Neural progenitor cell (in vitro differentiated cells): Measurements from ENCODE around the gene SV2B. TPM values are rescaled to one million over a fixed set of nuclear protein-coding genes. Genes with fewer than 3 reads are reported as not detected.

Experiments used
- DNase-seq: peaks from one replicate; pipeline ENCODE4 v3.0.0-alpha.2; 2016; ENCODE audit warnings: low spot score
- H2AFZ ChIP-seq: fragments of 200-600 bp; sonication (generic); replicated peaks from 2 replicates; pipeline ENCODE4 v1.6.1; 2016; ENCODE audit warnings: antibody characterized with exemption
- H3F3A ChIP-seq: fragments of 200-600 bp; sonication (generic); 2 replicates; pipeline ENCODE4 v1.6.1; 2016; ENCODE audit warnings: antibody characterized with exemption, low read depth
- H3K27ac ChIP-seq: fragments of 200-600 bp; sonication (generic); 2 replicates; pipeline ENCODE4 v1.5.1; 2016; ENCODE audit warnings: mild to moderate bottlenecking
- H3K27me3 ChIP-seq: fragments of 200-600 bp; sonication (generic); 2 replicates; pipeline ENCODE4 v1.6.1; 2016; ENCODE audit warnings: mild to moderate bottlenecking, moderate library complexity
- H3K36me3 ChIP-seq: fragments of 200-600 bp; sonication (generic); 2 replicates; pipeline ENCODE4 v1.5.1; 2016
- H3K4me1 ChIP-seq: fragments of 200-600 bp; sonication (generic); 2 replicates; pipeline ENCODE4 v1.6.1; 2016; ENCODE audit warnings: mixed run types
- H3K4me2 ChIP-seq: fragments of 200-600 bp; sonication (generic); 2 replicates; pipeline ENCODE4 v1.6.1; 2016
- H3K4me3 ChIP-seq: fragments of 200-600 bp; sonication (generic); 2 replicates; pipeline ENCODE4 v1.5.1; 2016
- H3K79me2 ChIP-seq: fragments of 200-600 bp; sonication (generic); 2 replicates; pipeline ENCODE4 v1.6.1; 2016; ENCODE audit warnings: low read depth
- H3K9ac ChIP-seq: fragments of 200-600 bp; sonication (generic); 2 replicates; pipeline ENCODE4 v1.6.1; 2016
- H3K9me3 ChIP-seq: fragments of 200-600 bp; sonication (generic); 2 replicates; pipeline ENCODE4 v1.5.1; 2016; ENCODE audit warnings: low read depth
- H4K20me1 ChIP-seq: fragments of 200-600 bp; sonication (generic); 2 replicates; pipeline ENCODE4 v1.6.1; 2016; ENCODE audit warnings: low read depth
- H3K27ac Mint-ChIP-seq: 3 replicates; pipeline ENCODE4 v1.8.0; 2021; ENCODE audit warnings: mixed read lengths
- H3K27me3 Mint-ChIP-seq: 2 replicates; pipeline ENCODE4 v1.8.0; 2022; ENCODE audit warnings: low read depth, mild to moderate bottlenecking, inconsistent platforms, moderate library complexity, mixed read lengths; ENCODE audit not compliant: insufficient read depth
- H3K36me3 Mint-ChIP-seq: 3 replicates; pipeline ENCODE4 v1.8.0; 2021; ENCODE audit warnings: mixed read lengths
- H3K4me1 Mint-ChIP-seq: 3 replicates; pipeline ENCODE4 v1.8.0; 2021; ENCODE audit warnings: mixed read lengths
- H3K4me3 Mint-ChIP-seq: 3 replicates; pipeline ENCODE4 v1.8.0; 2021; ENCODE audit warnings: mild to moderate bottlenecking, moderate library complexity, mixed read lengths
- H3K9me3 Mint-ChIP-seq: 3 replicates; pipeline ENCODE4 v1.8.0; 2020; ENCODE audit warnings: mixed read lengths
- CTCF ChIP-seq: fragments of 200-600 bp; sonication (generic); IDR thresholded peaks from 2 replicates; pipeline ENCODE4 v1.5.1; 2017; ENCODE audit warnings: antibody characterized with exemption, mild to moderate bottlenecking
- EZH2 ChIP-seq: fragments of 200-600 bp; sonication (generic); IDR thresholded peaks from 2 replicates; pipeline ENCODE4 v1.6.1; 2017; ENCODE audit warnings: antibody characterized with exemption, mild to moderate bottlenecking, moderate library complexity
- EZH2phosphoT487 ChIP-seq: fragments of 200-600 bp; sonication (generic); IDR thresholded peaks from 2 replicates; pipeline ENCODE4 v1.6.1; 2017; ENCODE audit warnings: antibody characterized with exemption
- total RNA-seq: library from RNA; depleted of rRNA; stranded (reverse); fragments of >200 nt; gene quantifications from 2 replicates; pipeline ENCODE4 v1.2.3, GENCODE V29; 2015; ENCODE audit warnings: low replicate concordance

Gene SV2B
- total RNA-seq, 1 donor from 2014 or later: 0.02 TPM

DNA sequence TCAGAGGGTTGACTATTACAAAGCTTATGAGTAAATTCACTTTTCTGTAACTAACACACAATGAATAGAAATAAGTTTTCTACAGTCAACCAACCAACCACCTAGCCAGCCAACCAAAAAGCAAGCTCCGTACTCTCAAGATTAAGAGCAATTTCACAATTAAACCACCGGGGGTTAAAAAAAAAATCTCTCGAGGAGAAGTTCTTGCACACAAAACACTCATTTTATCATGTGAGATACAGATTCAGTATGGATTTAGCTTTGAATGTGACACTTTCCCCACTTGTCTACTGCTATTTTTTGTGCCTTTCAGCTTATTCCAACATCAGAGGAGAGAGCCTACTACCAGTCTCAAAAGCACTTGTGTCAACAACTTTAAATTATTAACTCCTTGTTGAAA is 135.3 kb downstream of the SV2B start:
- H4K20me1 ChIP-seq: no peaks in the 10 kb centered on the region
- DNase-seq: no peak
- Mint-ChIP-seq H3K4me1 (peaks cover 23% of the 10 kb centered on the region), H3K4me3 (no peak overlapping the region), H3K9me3 (no peaks in the 10 kb centered on the region), H3K27ac (no peak overlapping the region), H3K36me3 (no peaks in the 10 kb centered on the region), H3K27me3 (peaks cover 4% of the 10 kb centered on the region)
- H3K27me3 ChIP-seq: peaks cover 42% of the 10 kb centered on the region
- H3K4me1 ChIP-seq: peaks cover 8% of the 10 kb centered on the region
- H3K9ac ChIP-seq: no peak overlapping the region
- H3K79me2 ChIP-seq: no peaks in the 10 kb centered on the region
- no peak overlapping the region for H3K4me3 ChIP-seq
- no peaks in the 10 kb centered on the region for H3K36me3 ChIP-seq
- TF ChIP-seq CTCF (no peak), EZH2 (no peak), EZH2phosphoT487 (no peak)
- H3F3A ChIP-seq: no peaks in the 10 kb centered on the region
- H3K4me2 ChIP-seq: no peak overlapping the region
- H3K9me3 ChIP-seq: no peaks in the 10 kb centered on the region
- H2AFZ ChIP-seq: no peak overlapping the region
- no peak overlapping the region for H3K27ac ChIP-seq

GRCh38 chr15:91237445-91237844 is 137.4 kb downstream of the SV2B start:
- H3K79me2 ChIP-seq: no peaks in the 10 kb centered on the region
- no peak overlapping the region for H3K4me2 ChIP-seq
- H3K9me3 ChIP-seq: no peaks in the 10 kb centered on the region
- Mint-ChIP-seq H3K36me3 (no peaks in the 10 kb centered on the region), H3K9me3 (no peaks in the 10 kb centered on the region), H3K27ac (no peak overlapping the region), H3K27me3 (peaks cover 4% of the 10 kb centered on the region), H3K4me3 (no peak overlapping the region), H3K4me1 (peaks cover 23% of the 10 kb centered on the region)
- H3K36me3 ChIP-seq: no peaks in the 10 kb centered on the region
- no peak for DNase-seq
- no peak overlapping the region for H2AFZ ChIP-seq
- H3K9ac ChIP-seq: no peak overlapping the region
- peaks cover 8% of the 10 kb centered on the region for H3K4me1 ChIP-seq
- TF ChIP-seq EZH2 (no peak), EZH2phosphoT487 (no peak), CTCF (no peak)
- H4K20me1 ChIP-seq: no peaks in the 10 kb centered on the region
- H3K4me3 ChIP-seq: no peak overlapping the region
- H3F3A ChIP-seq: no peaks in the 10 kb centered on the region
- H3K27ac ChIP-seq: no peak overlapping the region
- peaks cover 62% of the 10 kb centered on the region for H3K27me3 ChIP-seq

GRCh38 chr15:91238644-91239425 is 138.8 kb downstream of the SV2B start:
- peak overlapping the region; percentile 10 for H2AFZ ChIP-seq
- H3K4me3 ChIP-seq: no peak overlapping the region
- TF ChIP-seq CTCF (no peak), EZH2 (no peak), EZH2phosphoT487 (no peak)
- H3K27me3 ChIP-seq: peaks cover 75% of the 10 kb centered on the region
- H3K4me1 ChIP-seq: peaks cover 8% of the 10 kb centered on the region
- no peaks in the 10 kb centered on the region for H3K36me3 Mint-ChIP-seq
- peak overlapping the region; percentile 80 for H3K27ac Mint-ChIP-seq
- H3K4me2 ChIP-seq: peak overlapping the region; percentile 31
- no peaks in the 10 kb centered on the region for H3F3A ChIP-seq
- peaks cover 4% of the 10 kb centered on the region for H3K27me3 Mint-ChIP-seq
- no peaks in the 10 kb centered on the region for H3K79me2 ChIP-seq
- no peaks in the 10 kb centered on the region for H3K9me3 Mint-ChIP-seq
- no peak overlapping the region for H3K4me3 Mint-ChIP-seq
- H3K36me3 ChIP-seq: no peaks in the 10 kb centered on the region
- H3K4me1 Mint-ChIP-seq: peaks cover 23% of the 10 kb centered on the region
- peak; percentile 25 for DNase-seq
- no peak overlapping the region for H3K27ac ChIP-seq
- no peaks in the 10 kb centered on the region for H3K9me3 ChIP-seq
- no peaks in the 10 kb centered on the region for H4K20me1 ChIP-seq
- no peak overlapping the region for H3K9ac ChIP-seq
